GM08714 (cell line): ENCODE results near the gene HOXD12.

Source experiments
- H3K4me3 ChIP-seq: fragments of 200-500 bp; sonication (Bioruptor generic); 2 replicates; pipeline ENCODE4 v1.5.1; 2014; ENCODE audit warnings: mild to moderate bottlenecking, low read length, inconsistent platforms
- ZNF274 ChIP-seq: IDR thresholded peaks from 2 replicates; pipeline ENCODE4 v1.6.1; 2012; ENCODE audit warnings: mild to moderate bottlenecking, low read depth, low read length

HOXD12 gene

GRCh38 chr2:176085120-176085788, 14.3 kb upstream of the HOXD12 start:
- H3K4me3 ChIP-seq = no peak overlapping the region
- TF ChIP-seq ZNF274 = no peak

- H3K4me3 ChIP-seq = no peak overlapping the region
- TF ChIP-seq ZNF274 = no peak
Observed at GRCh38 chr2:176085861-176086771, 13.5 kb upstream of the HOXD12 start.

GRCh38 chr2:176087330-176088047, 12.1 kb upstream of the HOXD12 start:
- H3K4me3 ChIP-seq = no peak overlapping the region
- no peak for TF ChIP-seq ZNF274

- H3K4me3 ChIP-seq = no peak overlapping the region; the same call in 1 of the 2 replicates
- no peak for TF ChIP-seq ZNF274
Observed at GRCh38 chr2:176088048-176088936, 11.3 kb upstream of the HOXD12 start.

- no peak for TF ChIP-seq ZNF274
- H3K4me3 ChIP-seq = no peak overlapping the region
Observed at GRCh38 chr2:176088937-176089842, 10.4 kb upstream of the HOXD12 start.

GRCh38 chr2:176089843-176090395, 9.7 kb upstream of the HOXD12 start:
- H3K4me3 ChIP-seq = no peak overlapping the region
- no peak for TF ChIP-seq ZNF274

- no peak overlapping the region for H3K4me3 ChIP-seq
- no peak for TF ChIP-seq ZNF274
Observed at GRCh38 chr2:176090862-176091261, 8.7 kb upstream of the HOXD12 start.

GRCh38 chr2:176091329-176092258, 8.0 kb upstream of the HOXD12 start:
- TF ChIP-seq ZNF274 = no peak
- no peak overlapping the region for H3K4me3 ChIP-seq

GRCh38 chr2:176092270-176093144, 7.1 kb upstream of the HOXD12 start, which contains the start of gene HOXD13:
TSS of gene HOXD13 (plus strand) at chr2:176092721. CDS start at chr2:176092891, 170 bp downstream.
- peak within 1 kb of the TSS; percentile 13; the same call in 1 of the 2 replicates for H3K4me3 ChIP-seq
- TF ChIP-seq ZNF274 = no peak

- TF ChIP-seq ZNF274 = no peak
- peak overlapping the region; percentile 13; the same call in 1 of the 2 replicates for H3K4me3 ChIP-seq
Observed at GRCh38 chr2:176093145-176093897, 6.3 kb upstream of the HOXD12 start.
